AG08396 (cell line): ENCODE measurements around the gene TMEM179.

Experiments used
- DNase-seq: peaks from one replicate; pipeline ENCODE4 v3.0.0; 2012; ENCODE audit warnings: low spot score, mixed read lengths

Gene TMEM179

DNA sequence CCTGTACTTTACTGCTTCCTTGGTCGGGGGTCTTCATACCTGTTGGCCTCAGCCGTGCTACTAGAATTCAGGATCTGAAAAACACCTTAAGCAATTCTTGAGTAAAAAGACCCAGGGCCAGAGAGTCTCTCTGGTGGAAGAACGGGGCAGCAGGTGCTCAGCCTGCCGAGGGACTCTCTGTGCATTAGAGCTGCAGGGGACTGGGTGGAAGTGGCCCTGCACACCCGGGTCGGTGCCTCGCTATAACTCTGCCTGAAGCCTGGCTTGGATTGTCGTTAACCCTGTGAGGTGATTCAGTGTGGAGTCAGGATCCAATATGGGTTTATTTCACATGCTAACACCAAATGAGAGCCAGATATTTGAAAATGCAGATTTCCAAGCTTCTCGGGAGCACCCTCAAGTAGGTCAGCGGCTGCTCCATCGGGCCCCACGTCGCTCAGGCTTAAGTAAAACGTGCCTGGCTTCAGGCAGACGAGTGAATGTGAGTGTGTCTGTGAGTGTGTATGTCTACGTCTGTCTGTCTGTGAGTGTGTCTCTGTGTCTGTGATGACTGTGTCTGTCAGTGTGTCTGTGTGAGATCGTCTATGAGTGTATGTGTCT is 60.1 kb downstream of the TMEM179 start:
- no peak for DNase-seq

DNA sequence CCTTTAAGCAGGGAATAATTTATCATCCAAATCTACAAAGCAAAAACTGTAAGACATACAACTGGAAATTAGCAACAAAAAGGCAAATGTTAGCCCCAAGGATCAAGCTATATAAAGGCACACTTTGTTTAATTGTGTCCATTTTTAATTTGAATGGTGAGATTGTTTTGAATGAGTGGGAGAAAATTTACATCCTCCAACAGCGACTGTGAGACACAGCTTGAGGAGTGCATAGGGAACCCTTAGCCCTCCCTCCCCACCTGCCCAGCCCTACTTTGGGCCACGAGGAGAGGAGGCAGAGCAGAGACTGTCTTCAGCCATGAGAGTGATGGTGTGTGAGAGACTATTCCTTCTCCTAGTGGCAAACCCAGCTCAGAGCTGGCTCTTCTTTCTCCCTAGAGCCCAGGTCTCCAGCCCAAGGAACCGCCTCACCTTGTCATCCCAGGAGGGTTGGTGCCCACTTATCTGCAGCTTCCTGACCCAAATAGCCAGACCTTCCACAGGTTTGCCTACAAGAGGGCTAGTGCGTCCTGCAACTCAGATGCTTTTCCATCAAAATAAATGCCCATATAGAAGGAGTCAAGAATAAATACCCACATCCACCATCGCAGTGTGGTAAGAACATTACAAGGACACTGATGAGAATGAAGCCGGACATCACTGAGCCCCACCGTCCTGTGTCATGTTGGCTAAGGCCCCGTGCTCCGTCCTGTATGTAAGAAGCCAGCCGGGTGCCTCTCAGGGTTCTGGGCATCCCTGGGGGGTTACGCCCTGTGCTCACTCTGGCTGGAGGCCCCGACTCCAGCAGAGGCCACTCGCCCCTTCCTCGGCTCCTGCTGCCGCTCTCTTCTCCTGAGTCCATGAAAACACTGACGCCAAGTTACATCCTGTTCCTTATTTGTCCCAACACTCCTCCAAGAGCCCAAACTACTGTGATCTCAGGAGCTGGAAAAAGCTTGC is 61.4 kb downstream of the TMEM179 start:
- DNase-seq: no peak

DNA sequence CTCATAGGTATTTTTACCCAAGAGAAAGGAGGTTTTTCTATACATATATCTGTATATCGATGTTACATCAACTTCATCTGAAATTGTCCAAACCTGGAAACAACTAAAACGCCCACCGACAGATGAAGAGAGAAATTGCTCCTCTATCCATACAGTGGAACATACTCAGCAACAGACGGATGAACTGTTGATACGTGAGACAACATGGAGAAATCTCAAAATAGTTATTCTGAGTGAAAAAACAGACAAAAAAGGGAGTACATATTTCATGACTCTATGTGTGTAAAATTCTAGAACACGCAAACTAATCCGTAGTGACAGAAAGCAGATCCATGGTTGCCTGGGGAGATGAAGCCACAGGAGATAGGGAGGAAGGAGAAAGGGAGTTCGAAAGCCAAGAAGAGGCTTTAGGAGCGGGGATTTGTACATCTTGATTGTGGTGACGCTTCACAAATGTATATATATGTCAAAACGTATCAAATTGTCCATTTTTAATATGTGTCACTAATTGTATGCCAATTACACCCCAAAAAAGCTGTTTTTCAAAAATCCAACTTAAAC is 62.6 kb downstream of the TMEM179 start:
- no peak for DNase-seq
